GM12865 (cell line): ENCODE data around the gene TBRG4.

Experiments used
- DNase-seq: peaks from one replicate; pipeline ENCODE4 v3.0.0; 2010; ENCODE audit warnings: low read depth
- H3K4me3 ChIP-seq: 2 replicates; pipeline ENCODE4 v1.5.1; 2011; ENCODE audit warnings: mild to moderate bottlenecking, low read depth, low read length, control low read depth
- TF ChIP-seq, protein P1 (sequence below): IDR thresholded peaks from 2 replicates; pipeline ENCODE4 v1.5.1; 2011; ENCODE audit warnings: low read length, control low read depth, low read depth, inconsistent platforms; ENCODE audit not compliant: insufficient read depth; ENCODE audit errors: missing control alignments

Gene TBRG4

DNA sequence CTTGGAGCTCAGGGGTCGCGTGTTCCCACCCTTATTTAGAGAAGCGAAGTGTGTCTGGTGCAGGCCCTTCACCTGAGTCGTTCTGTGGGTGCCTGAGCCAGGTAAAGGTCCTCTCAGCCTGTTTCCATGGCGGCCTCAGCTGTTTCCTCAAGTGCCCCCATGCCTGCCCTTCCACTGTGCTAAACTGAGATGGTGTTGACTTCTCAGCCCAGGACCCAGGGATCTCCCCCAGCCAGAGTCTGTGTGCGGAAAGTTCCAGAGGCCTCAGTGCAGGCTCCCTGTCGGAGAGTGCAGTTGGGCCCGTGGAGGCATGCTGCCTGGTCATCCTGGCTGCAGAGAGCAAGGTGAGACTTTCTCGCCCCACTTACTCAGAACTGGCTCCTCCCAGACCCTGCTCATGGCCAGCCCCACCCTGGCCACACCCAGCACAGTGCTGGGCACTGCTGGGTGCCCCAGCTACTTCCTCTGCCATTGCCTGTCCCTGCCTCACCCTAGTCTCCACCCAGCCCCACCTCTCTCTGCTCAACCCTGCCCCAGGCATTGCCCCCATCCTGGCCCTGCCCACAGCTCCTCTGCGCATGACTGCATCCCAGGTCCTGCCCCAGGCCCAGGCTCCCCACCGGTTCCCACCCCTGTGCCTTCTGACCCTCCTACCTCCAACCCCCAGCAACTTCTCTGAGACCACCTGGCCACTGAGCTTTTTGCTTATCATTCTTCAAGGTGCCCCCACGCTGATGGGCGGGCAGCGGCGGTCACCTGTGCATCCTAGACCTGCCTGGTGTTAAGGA is 43.1 kb downstream of the TBRG4 start:
- DNase-seq, result no peak
- no peak overlapping the region for H3K4me3 ChIP-seq
- TF ChIP-seq, protein P1, sequence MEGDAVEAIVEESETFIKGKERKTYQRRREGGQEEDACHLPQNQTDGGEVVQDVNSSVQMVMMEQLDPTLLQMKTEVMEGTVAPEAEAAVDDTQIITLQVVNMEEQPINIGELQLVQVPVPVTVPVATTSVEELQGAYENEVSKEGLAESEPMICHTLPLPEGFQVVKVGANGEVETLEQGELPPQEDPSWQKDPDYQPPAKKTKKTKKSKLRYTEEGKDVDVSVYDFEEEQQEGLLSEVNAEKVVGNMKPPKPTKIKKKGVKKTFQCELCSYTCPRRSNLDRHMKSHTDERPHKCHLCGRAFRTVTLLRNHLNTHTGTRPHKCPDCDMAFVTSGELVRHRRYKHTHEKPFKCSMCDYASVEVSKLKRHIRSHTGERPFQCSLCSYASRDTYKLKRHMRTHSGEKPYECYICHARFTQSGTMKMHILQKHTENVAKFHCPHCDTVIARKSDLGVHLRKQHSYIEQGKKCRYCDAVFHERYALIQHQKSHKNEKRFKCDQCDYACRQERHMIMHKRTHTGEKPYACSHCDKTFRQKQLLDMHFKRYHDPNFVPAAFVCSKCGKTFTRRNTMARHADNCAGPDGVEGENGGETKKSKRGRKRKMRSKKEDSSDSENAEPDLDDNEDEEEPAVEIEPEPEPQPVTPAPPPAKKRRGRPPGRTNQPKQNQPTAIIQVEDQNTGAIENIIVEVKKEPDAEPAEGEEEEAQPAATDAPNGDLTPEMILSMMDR, result no peak

DNA sequence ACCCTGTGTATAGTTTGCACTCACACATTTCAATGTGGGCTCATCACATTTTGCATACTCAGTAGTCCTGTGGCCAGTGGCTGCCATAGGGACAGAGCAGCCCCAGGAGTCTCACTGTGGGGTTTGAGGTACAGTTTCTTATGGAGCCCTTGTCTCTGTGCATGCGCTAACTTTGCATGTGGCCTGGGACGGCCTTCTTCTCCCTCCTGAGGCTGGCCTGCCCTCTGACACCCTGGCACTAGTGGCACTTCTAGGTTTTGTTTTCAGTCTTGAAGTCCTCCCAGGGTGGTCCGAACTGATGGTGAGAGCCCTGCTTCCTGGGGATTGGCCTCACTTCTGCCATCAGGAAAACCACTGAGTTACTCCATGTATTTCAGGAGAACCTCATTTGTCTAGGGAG is 43.9 kb downstream of the TBRG4 start:
- no peak for DNase-seq
- H3K4me3 ChIP-seq, result no peak overlapping the region
- TF ChIP-seq, protein P1, result no peak

DNA sequence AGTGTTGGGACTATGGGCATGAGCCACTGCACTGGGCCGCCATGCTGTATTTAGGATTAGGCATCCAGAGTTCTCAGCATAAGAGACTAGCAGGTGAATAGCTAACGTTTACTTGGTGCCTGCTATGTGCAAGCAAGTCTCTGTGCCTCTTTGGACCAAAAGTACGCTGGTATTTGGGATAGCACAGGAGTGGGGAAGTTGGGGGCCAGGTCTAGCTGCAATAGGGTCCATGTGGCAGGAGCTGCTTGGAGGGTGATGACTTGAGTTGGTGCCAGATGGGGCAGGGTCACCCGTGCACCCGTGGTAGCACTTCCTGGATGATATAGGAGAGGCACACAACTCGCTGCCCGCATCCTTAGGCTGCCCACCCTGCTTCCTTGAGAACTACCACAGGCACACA is 45.1 kb downstream of the TBRG4 start:
- TF ChIP-seq, protein P1, result no peak
- no peak overlapping the region for H3K4me3 ChIP-seq
- no peak for DNase-seq

DNA sequence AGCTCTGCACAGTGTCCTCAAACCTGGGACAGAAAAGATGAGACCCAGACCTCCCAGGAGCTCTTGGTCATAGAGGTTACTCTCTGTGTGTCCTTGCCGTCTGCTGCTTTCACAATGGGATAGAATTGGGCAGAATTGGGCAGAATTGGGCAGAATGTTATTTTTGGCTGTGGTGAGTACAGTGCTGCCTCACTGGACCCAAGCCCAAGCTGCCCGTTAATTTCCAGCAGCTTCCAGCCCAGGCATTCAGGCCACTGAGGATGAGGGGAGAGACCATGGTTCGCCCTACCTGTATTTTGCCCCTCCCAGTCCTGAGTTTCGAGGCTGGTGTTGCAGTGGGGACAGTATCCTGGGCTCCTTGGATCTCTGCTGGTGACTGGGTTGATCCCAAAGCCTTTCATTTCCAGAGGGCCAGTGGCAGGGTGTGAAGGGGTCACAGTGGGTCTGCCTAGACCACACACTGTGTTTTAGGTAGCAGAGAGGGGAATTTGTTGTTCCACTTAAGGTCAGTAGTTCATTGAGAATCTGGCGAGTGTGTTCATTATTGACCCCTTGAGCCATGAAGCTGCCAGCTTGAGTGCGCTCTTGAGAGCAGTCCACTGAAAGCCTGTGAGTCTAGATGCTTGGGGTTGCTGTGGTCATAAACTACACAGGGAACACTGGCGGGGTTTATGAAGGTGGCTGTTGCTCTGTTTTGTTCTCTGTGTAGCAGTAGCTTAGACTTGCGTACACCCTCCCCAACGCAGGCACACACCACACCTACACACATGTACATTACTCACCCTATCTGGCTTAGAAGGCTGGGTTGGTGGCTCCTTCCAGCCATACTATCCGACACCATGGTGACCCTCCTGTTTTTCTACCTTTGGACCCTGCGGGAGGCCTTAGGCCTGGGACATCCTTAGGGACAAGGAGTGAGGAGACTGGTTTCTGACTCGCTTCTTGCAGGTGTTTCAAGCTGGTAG is 46.2 kb downstream of the TBRG4 start:
- DNase-seq, result no peak
- TF ChIP-seq, protein P1, result no peak
- H3K4me3 ChIP-seq, result no peak overlapping the region

DNA sequence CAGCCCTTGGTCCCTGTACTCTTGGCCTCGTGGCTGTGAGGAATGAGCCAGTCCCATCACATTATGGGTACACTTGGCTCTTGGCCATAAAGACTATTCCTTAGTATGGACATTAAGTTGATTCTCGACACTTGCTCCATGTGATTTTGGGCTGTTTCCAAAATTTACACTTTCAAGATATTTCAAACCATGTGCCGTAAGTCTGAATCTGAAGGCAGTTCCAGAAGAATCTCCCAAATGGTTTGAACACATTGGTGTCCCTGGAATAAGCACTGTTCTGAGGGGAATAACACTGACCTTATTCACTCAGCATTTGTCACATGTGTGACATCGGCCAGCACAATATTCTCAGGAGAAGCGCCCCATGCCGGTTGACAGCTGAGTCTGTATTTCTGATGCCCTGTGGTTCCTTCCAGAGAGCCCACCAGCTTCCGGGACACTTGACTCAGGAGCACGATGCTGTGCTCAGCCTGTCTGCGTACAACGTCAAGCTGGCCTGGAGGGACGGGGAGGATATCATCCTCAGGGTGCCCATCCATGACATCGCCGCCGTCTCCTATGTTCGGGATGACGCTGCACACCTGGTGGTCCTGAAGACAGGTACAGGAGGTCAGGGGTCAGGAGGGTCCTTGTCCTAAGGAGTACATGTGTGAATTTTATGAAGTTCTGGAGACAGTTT is 47.3 kb downstream of the TBRG4 start:
- TF ChIP-seq, protein P1, result no peak
- no peak overlapping the region for H3K4me3 ChIP-seq
- no peak for DNase-seq

DNA sequence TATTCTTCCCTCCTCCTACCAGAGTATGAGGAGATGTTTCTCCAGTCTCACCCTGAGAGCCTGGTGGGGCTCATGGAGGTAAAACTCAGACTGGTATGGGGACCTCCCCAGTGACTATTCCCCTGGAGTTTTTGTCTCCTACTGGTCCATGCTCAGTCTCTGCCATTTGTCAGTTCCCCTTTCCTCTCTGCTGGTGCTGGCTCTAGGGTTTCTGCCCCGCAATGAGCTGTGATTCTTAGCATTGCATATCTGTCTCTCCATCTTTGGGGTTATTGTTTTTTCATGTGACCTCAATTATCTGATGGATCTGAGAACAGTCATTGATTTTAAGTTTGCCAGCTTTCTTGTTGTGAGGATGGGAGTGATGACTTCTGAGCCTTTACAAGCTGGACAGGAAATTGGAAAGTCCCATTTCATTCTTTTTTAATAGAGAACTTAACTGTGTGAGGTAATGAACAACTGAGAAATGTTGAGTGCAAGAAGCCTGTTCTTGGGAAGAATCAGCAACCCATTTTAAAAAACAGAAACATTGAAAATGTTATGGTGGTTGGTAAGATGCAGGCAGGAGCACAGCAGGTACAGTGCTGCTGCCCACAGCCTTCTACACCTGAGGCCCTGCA is 49.6 kb downstream of the TBRG4 start:
- TF ChIP-seq, protein P1, result no peak
- no peak overlapping the region for H3K4me3 ChIP-seq
- DNase-seq, result no peak
